ENCODE data around the gene MBNL2. TPM values are rescaled to one million over a fixed set of nuclear protein-coding genes. Genes with fewer than 3 reads are reported as not detected.

Gene MBNL2
- total and polyA plus RNA-seq, 2 of the 4 experiments (the other 2 are of a cell fraction), result 26.9 to 103 TPM

- dilution Hi-C loops (cut with HindIII; ENCODE audit: low sequenced_read_pairs, unreplicated experiment), result no loop called here
- Histone ChIP-seq H2AK5ac (ENCODE audit: low read depth, low read length) (no peak overlapping the region), H2BK15ac (ENCODE audit: low read depth, low read length) (no peak overlapping the region), H3K9me3 (ENCODE audit: control insufficient read depth, insufficient read depth, low read length) (no peaks in the 10 kb centered on the region), H2BK20ac (ENCODE audit: low read depth, low read length) (no peak overlapping the region), H4K5ac (ENCODE audit: low read depth, low read length) (no peak overlapping the region), H4K91ac (ENCODE audit: insufficient read depth, low read depth, low read length) (no peak overlapping the region), H2BK5ac (ENCODE audit: low read depth, low read length, poor library complexity, severe bottlenecking) (peak overlapping the region; percentile 50), H3K27me3 (ENCODE audit: control insufficient read depth, insufficient read depth, low read length) (no peaks in the 10 kb centered on the region), H3K56ac (ENCODE audit: extremely low read depth, insufficient read depth, low read length) (no peak overlapping the region), H3K23ac (ENCODE audit: low read depth, low read length) (0 out of 2 replicates have a peak overlapping the region, but pooled peaks have one; percentile 43), H3K4ac (ENCODE audit: low read depth, low read length) (no peak overlapping the region), H3K27ac (ENCODE audit: insufficient read depth, low read length) (no peak overlapping the region), H3K4me2 (ENCODE audit: low read depth, low read length) (no peak overlapping the region), H3K18ac (ENCODE audit: low read depth, low read length) (0 out of 2 replicates have a peak overlapping the region, but pooled peaks have one; percentile 4), H3K9ac (ENCODE audit: low read depth, low read length) (no peak overlapping the region), H3K4me3 (ENCODE audit: insufficient read depth, low read depth, low read length) (no peak overlapping the region), H4K20me1 (ENCODE audit: insufficient read depth, low read length) (peaks cover 5% of the 10 kb centered on the region; the same call in 1 of the 2 replicates), H3K36me3 (ENCODE audit: control insufficient read depth, insufficient read depth, low read length) (peaks cover 25% of the 10 kb centered on the region), H4K8ac (ENCODE audit: low read depth in 2 of 2, low read length in 2 of 2) (no peak overlapping the region), H3K4me1 (ENCODE audit: control insufficient read depth, insufficient read depth, low read length) (peaks cover 3% of the 10 kb centered on the region), H3K14ac (replicated peaks; ENCODE audit: low read depth, low read length) (no peak overlapping the region), H2BK120ac (ENCODE audit: low read depth, low read length) (no peak overlapping the region), H2AK9ac (replicated peaks; ENCODE audit: low read depth, low read length, poor library complexity) (no peak overlapping the region), H2AFZ (replicated peaks; ENCODE audit: low read length, poor library complexity) (no peak overlapping the region), H3K9me1 (ENCODE audit: insufficient read depth, low read length) (peaks cover 11% of the 10 kb centered on the region; the same call in 1 of the 2 replicates), H3K79me1 (ENCODE audit: low read depth in 1 of 2, low read length in 2 of 2) (peaks cover 23 to 46% of the 10 kb centered on the region in 2 experiments; a peak in 3 of 4 replicates)
- intact Hi-C loops (cut with micrococcal nuclease), result no loop called here
- DNase-seq, result no peak
- ChIA-PET CTCF (no interaction called here), POLR2A (ENCODE audit: unreplicated experiment) (no interaction called here)
- TF ChIP-seq BHLHE40 (IDR thresholded peaks at IDR 0.05; ENCODE audit: low read depth, low read length) (no peak), FOS (IDR thresholded peaks at IDR 0.05; ENCODE audit: low read depth, low read length) (no peak), MAFK (IDR thresholded peaks at IDR 0.05; ENCODE audit: low read depth, low read length) (no peak), NFE2L2 (IDR thresholded peaks at IDR 0.05; ENCODE audit: low read depth, low read length) (no peak), POLR2A (IDR thresholded peaks at IDR 0.05; ENCODE audit: low read depth, low read length) (no peak), MAZ (IDR thresholded peaks at IDR 0.05; ENCODE audit: borderline replicate concordance, low read depth, low read length) (no peak), MXI1 (IDR thresholded peaks at IDR 0.05; ENCODE audit: borderline replicate concordance, low read depth, low read length) (no peak), RAD21 (IDR thresholded peaks at IDR 0.05; ENCODE audit: low read length) (no peak), CEBPB (IDR thresholded peaks at IDR 0.05; ENCODE audit: low read depth, low read length) (no peak), RCOR1 (IDR thresholded peaks at IDR 0.05; ENCODE audit: insufficient replicate concordance, low read length) (no peak)
- TF ChIP-seq, protein P1, sequence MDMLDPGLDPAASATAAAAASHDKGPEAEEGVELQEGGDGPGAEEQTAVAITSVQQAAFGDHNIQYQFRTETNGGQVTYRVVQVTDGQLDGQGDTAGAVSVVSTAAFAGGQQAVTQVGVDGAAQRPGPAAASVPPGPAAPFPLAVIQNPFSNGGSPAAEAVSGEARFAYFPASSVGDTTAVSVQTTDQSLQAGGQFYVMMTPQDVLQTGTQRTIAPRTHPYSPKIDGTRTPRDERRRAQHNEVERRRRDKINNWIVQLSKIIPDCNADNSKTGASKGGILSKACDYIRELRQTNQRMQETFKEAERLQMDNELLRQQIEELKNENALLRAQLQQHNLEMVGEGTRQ (IDR thresholded peaks at IDR 0.05; ENCODE audit: low read depth, low read length), result no peak
- TF ChIP-seq, protein P2, sequence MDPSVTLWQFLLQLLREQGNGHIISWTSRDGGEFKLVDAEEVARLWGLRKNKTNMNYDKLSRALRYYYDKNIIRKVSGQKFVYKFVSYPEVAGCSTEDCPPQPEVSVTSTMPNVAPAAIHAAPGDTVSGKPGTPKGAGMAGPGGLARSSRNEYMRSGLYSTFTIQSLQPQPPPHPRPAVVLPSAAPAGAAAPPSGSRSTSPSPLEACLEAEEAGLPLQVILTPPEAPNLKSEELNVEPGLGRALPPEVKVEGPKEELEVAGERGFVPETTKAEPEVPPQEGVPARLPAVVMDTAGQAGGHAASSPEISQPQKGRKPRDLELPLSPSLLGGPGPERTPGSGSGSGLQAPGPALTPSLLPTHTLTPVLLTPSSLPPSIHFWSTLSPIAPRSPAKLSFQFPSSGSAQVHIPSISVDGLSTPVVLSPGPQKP (IDR thresholded peaks at IDR 0.05; ENCODE audit: borderline replicate concordance, low read depth, low read length), result no peak
- BruUV-seq (replicated peaks), result no TSS peak
- no CpG with 5 or more reads among the region's 3 CpGs for WGBS, 2 experiments (ENCODE audit: extremely low coverage in 2 of 2, insufficient read length in 1 of 2)
- in situ Hi-C loops (cut with MboI; ENCODE audit: low sequenced_read_pairs), result no loop called here
- no peak for ATAC-seq (ENCODE audit: low read depth)
Observed at GRCh38 chr13:97388373-97388772, 166.2 kb downstream of the MBNL2 start.

Measured in IMR-90 (cell line).